DOHH2 (cell line): ENCODE results near the gene PMPCB.

Experiments used
- EZH2phosphoT487 ChIP-seq: fragments of 200-600 bp; sonication (generic); IDR thresholded peaks from 2 replicates; pipeline ENCODE4 v1.6.1; 2017; ENCODE audit warnings: borderline replicate concordance, mild to moderate bottlenecking, antibody characterized with exemption, low read length, moderate library complexity, mixed read lengths
- TF ChIP-seq, protein P1 (sequence below): fragments of 200-600 bp; sonication (generic); IDR thresholded peaks from one replicate; pipeline ENCODE4 v1.5.1; 2014; ENCODE audit warnings: antibody characterized with exemption, mild to moderate bottlenecking, low read depth, low read length; ENCODE audit not compliant: poor library complexity, severe bottlenecking

DNA sequence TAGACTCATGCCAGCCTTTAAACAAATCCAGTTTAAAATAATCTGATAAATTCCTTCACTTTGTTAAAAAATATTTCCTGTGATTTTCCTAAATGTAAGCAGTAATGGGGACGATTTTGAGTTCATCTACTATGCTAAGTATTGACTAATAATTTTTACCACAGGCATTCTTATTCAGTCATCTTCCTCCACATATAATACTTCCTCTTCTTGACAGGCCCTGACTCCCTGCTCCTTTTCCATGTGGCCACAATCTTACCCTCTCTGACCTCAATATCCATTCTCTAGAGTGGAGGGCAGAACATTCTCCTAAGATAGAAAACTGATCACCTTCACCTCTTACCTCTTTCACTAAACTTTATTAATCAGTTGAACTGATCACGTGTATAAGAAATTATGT, 39.5 kb downstream of the PMPCB start:
- TF ChIP-seq, protein P1, sequence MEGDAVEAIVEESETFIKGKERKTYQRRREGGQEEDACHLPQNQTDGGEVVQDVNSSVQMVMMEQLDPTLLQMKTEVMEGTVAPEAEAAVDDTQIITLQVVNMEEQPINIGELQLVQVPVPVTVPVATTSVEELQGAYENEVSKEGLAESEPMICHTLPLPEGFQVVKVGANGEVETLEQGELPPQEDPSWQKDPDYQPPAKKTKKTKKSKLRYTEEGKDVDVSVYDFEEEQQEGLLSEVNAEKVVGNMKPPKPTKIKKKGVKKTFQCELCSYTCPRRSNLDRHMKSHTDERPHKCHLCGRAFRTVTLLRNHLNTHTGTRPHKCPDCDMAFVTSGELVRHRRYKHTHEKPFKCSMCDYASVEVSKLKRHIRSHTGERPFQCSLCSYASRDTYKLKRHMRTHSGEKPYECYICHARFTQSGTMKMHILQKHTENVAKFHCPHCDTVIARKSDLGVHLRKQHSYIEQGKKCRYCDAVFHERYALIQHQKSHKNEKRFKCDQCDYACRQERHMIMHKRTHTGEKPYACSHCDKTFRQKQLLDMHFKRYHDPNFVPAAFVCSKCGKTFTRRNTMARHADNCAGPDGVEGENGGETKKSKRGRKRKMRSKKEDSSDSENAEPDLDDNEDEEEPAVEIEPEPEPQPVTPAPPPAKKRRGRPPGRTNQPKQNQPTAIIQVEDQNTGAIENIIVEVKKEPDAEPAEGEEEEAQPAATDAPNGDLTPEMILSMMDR, result no peak
- no peak for TF ChIP-seq EZH2phosphoT487
